ENCODE data around the gene ADAMTS1.

ADAMTS1 gene

GRCh38 chr21:26811482-26811881, 33.7 kb downstream of the ADAMTS1 start:
- no peak for DNase-seq

- no peak for DNase-seq
Observed at GRCh38 chr21:26810676-26811415, 34.4 kb downstream of the ADAMTS1 start.

- no peak for DNase-seq
Observed at GRCh38 chr21:26810266-26810665, 34.9 kb downstream of the ADAMTS1 start.

- no peak for DNase-seq
Observed at GRCh38 chr21:26809745-26810144, 35.5 kb downstream of the ADAMTS1 start.

GRCh38 chr21:26806801-26807295, 38.4 kb downstream of the ADAMTS1 start:
- DNase-seq: no peak

GRCh38 chr21:26804895-26805609, 40.2 kb downstream of the ADAMTS1 start:
- DNase-seq: no peak

GRCh38 chr21:26801498-26801897, 43.7 kb downstream of the ADAMTS1 start:
- DNase-seq: no peak

- DNase-seq: no peak
Observed at GRCh38 chr21:26800970-26801431, 44.2 kb downstream of the ADAMTS1 start.

GRCh38 chr21:26800455-26800854, 44.8 kb downstream of the ADAMTS1 start:
- no peak for DNase-seq

- DNase-seq: no peak
Observed at GRCh38 chr21:26800001-26800400, 45.2 kb downstream of the ADAMTS1 start.

GRCh38 chr21:26798856-26799751, 46.1 kb downstream of the ADAMTS1 start:
- DNase-seq: no peak

GRCh38 chr21:26797878-26798456, 47.2 kb downstream of the ADAMTS1 start:
- DNase-seq: no peak

GRCh38 chr21:26795866-26796329, 49.3 kb downstream of the ADAMTS1 start:
- no peak for DNase-seq

- no peak for DNase-seq
Observed at GRCh38 chr21:26795412-26795805, 49.8 kb downstream of the ADAMTS1 start.

- no peak for DNase-seq
Observed at GRCh38 chr21:26794597-26795411, 50.4 kb downstream of the ADAMTS1 start.

GRCh38 chr21:26790296-26790695, 54.9 kb downstream of the ADAMTS1 start:
- no peak for DNase-seq

- no peak for DNase-seq
Observed at GRCh38 chr21:26788790-26789189, 56.4 kb downstream of the ADAMTS1 start.
